ENCODE data around the gene USP2. TPM values are rescaled to one million over a fixed set of nuclear protein-coding genes. Genes with fewer than 3 reads are reported as not detected.
A peak's percentile ranks its signal among the peaks of the same experiment; 100 is the strongest.

Gene USP2
- polyA plus RNA-seq, 3 donors: 1.6 to 8.8 (median 3.0) TPM

- 48 to 84% (median 51%) methylated on average over 11 of the region's 11 CpGs for WGBS, 3 donors
- peak overlapping the region; percentile 53 for H3K27ac ChIP-seq (ENCODE audit: low read depth, low read length)
Measured at GRCh38 chr11:119319700-119320239, 61.7 kb downstream of the USP2 start.

- WGBS, 3 donors: 71 to 90% (median 75%) methylated on average over 7 to 8 of the region's 8 CpGs
Measured at GRCh38 chr11:119319136-119319699, 62.3 kb downstream of the USP2 start.

GRCh38 chr11:119318240-119319135, 63.0 kb downstream of the USP2 start:
- 54 to 69% (median 58%) methylated on average over 22 of the region's 22 CpGs for WGBS, 3 donors
- H3K27ac ChIP-seq (ENCODE audit: low read depth, low read length): no peak overlapping the region

More at GRCh38 chr11:119319136-119319699, 62.3 kb downstream of the USP2 start:
- H3K27ac ChIP-seq (ENCODE audit: low read depth, low read length): peak overlapping the region; percentile 53

- H3K27ac ChIP-seq (ENCODE audit: low read depth, low read length): no peak overlapping the region
- 53 to 77% (median 57%) methylated on average over 14 of the region's 14 CpGs for WGBS, 3 donors
Measured at GRCh38 chr11:119317592-119318239, 63.8 kb downstream of the USP2 start.

GRCh38 chr11:119316729-119317591, 64.5 kb downstream of the USP2 start, which contains the start of gene MCAM:
TSS of gene MCAM (minus strand) at chr11:119317130. CDS start at chr11:119317101, 29 bp downstream.
- peak within 1 kb of the TSS; percentile 39 for H3K27ac ChIP-seq (ENCODE audit: low read depth, low read length)
- WGBS, 3 donors: 2 to 5% (median 3%) methylated on average over 58 to 74 of the region's 74 CpGs

- peak overlapping the region; percentile 39 for H3K27ac ChIP-seq (ENCODE audit: low read depth, low read length)
- WGBS, 3 donors: 0 to 1% (median 1%) methylated on average over 33 to 46 of the region's 46 CpGs
Measured at GRCh38 chr11:119316016-119316728, 65.3 kb downstream of the USP2 start.

- WGBS, 3 donors: 5 to 13% (median 11%) methylated on average over 26 to 29 of the region's 29 CpGs
- no peak overlapping the region for H3K27ac ChIP-seq (ENCODE audit: low read depth, low read length)
Measured at GRCh38 chr11:119315131-119316015, 66.1 kb downstream of the USP2 start.

GRCh38 chr11:119314726-119315125, 66.8 kb downstream of the USP2 start:
- WGBS, 3 donors: 59 to 76% (median 63%) methylated on average over 18 of the region's 18 CpGs

GRCh38 chr11:119310682-119311052, 70.8 kb downstream of the USP2 start:
- no peak overlapping the region for H3K27ac ChIP-seq (ENCODE audit: low read depth, low read length)
- 79 to 85% (median 80%) methylated on average over 20 of the region's 20 CpGs for WGBS, 3 donors

More at GRCh38 chr11:119314726-119315125, 66.8 kb downstream of the USP2 start:
- H3K27ac ChIP-seq (ENCODE audit: low read depth, low read length): no peak overlapping the region

- H3K27ac ChIP-seq (ENCODE audit: low read depth, low read length): no peak overlapping the region
- WGBS, 3 donors: 81 to 87% (median 84%) methylated on average over 17 of the region's 17 CpGs
Measured at GRCh38 chr11:119309953-119310681, 71.4 kb downstream of the USP2 start.

- 90 to 92% (median 92%) methylated on average over 11 of the region's 11 CpGs for WGBS, 3 donors
- H3K27ac ChIP-seq (ENCODE audit: low read depth, low read length): no peak overlapping the region
Measured at GRCh38 chr11:119309411-119309810, 72.1 kb downstream of the USP2 start.

- H3K27ac ChIP-seq (ENCODE audit: low read depth, low read length): no peak overlapping the region
- 65 to 81% (median 76%) methylated on average over 5 of the region's 5 CpGs for WGBS, 3 donors
Measured at GRCh38 chr11:119307974-119308373, 73.5 kb downstream of the USP2 start.

GRCh38 chr11:119307219-119307618, 74.3 kb downstream of the USP2 start:
- 40 to 88% (median 85%) methylated on average over 1 of the region's 1 CpG for WGBS, 3 donors
- no peak overlapping the region for H3K27ac ChIP-seq (ENCODE audit: low read depth, low read length)

GRCh38 chr11:119306373-119306890, 75.1 kb downstream of the USP2 start:
- WGBS, 3 donors: 52 to 70% (median 62%) methylated on average over 5 of the region's 5 CpGs
- no peak overlapping the region for H3K27ac ChIP-seq (ENCODE audit: low read depth, low read length)

- 80 to 97% (median 82%) methylated on average over 7 of the region's 7 CpGs for WGBS, 3 donors
- no peak overlapping the region for H3K27ac ChIP-seq (ENCODE audit: low read depth, low read length)
Measured at GRCh38 chr11:119305556-119306372, 75.7 kb downstream of the USP2 start.
